Natural killer cell treated with Interleukin-12 subunit alpha and Interleukin-12 subunit beta and Interleukin-15 and Interleukin-18, amount 100 ng/mL, for 72 hours (primary cell): ENCODE results near the gene GLTPD2. TPM values are rescaled to one million over a fixed set of nuclear protein-coding genes. Genes with fewer than 3 reads are reported as not detected.
A peak's percentile ranks its signal among the peaks of the same experiment; 100 is the strongest.

Experiments
- ATAC-seq, 2 donors: fragments of 150-1000 bp; cut with Tn5 transposase in 1 of 2; sonication (Bioruptor Pico), chemical (Tn5 transposase) in 1 of 2; 2 replicates each; pipeline ENCODE4 v1.10.0; 2021
- DNase-seq: peaks from one replicate; pipeline ENCODE4 v3.0.0; 2022; ENCODE audit warnings: low spot score
- H3K27ac Mint-ChIP-seq, 2 donors: 1 replicate in 1 of 2; 2 replicates in 1 of 2; pipeline ENCODE4 v1.8.0; 2022; ENCODE audit warnings: mixed read lengths in 2 of 2, mild to moderate bottlenecking in 1 of 2, moderate library complexity in 1 of 2
- H3K27me3 Mint-ChIP-seq, 2 donors: 1 replicate in 1 of 2; 2 replicates in 1 of 2; pipeline ENCODE4 v1.8.0; 2022; ENCODE audit warnings: mixed read lengths in 2 of 2
- H3K36me3 Mint-ChIP-seq: one replicate; pipeline ENCODE4 v1.8.0; 2022; ENCODE audit warnings: mixed read lengths
- H3K4me1 Mint-ChIP-seq, 2 donors: 1 replicate in 1 of 2; 2 replicates in 1 of 2; pipeline ENCODE4 v1.8.0; 2022; ENCODE audit warnings: low read depth in 2 of 2, mixed read lengths in 2 of 2, mild to moderate bottlenecking in 1 of 2
- H3K4me3 Mint-ChIP-seq: one replicate; pipeline ENCODE4 v1.8.0; 2022; ENCODE audit warnings: mixed read lengths
- H3K9me3 Mint-ChIP-seq: 2 replicates; pipeline ENCODE4 v1.8.0; 2022; ENCODE audit warnings: mixed read lengths
- total RNA-seq, 2 donors: library from RNA; stranded (reverse); gene quantifications; one replicate each; pipeline ENCODE4 v1.2.3, GENCODE V29; 2022

The GLTPD2 gene
- total RNA-seq, 2 donors from 2014 or later, result 0.38 TPM; not detected in 1

DNA sequence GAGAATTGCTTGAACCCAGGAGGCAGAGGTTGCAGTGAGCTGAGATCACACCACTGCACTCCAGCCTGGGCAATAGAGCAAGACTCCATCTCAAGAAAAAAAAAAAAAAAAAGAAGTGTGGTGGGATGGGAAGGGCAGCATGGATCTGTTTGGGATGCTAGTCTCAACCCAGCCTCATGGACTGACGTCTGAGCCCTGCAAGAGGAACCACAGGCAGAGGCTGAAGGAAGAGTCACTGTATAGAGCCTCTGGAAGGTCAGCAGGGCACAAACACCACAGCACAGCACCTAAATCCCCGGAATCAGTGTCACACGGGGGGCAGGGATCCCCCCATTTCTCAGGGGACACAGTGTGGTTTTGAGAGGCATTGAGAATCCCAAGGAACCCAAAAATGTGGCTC is 38.2 kb upstream of the GLTPD2 start:
- Mint-ChIP-seq H3K36me3 (no peaks in the 10 kb centered on the region), H3K27me3 (peaks cover 26 to 27% of the 10 kb centered on the region in 2 donors), H3K9me3 (no peaks in the 10 kb centered on the region), H3K27ac (no peak overlapping the region), H3K4me1 (peaks cover 13 to 16% of the 10 kb centered on the region in 2 donors), H3K4me3 (no peak overlapping the region)
- DNase-seq (no peak), ATAC-seq (no peak)

GRCh38 chr17:4751932-4752331 is 36.8 kb upstream of the GLTPD2 start:
- Mint-ChIP-seq H3K36me3 (no peaks in the 10 kb centered on the region), H3K27me3 (peaks cover 24 to 26% of the 10 kb centered on the region in 2 donors), H3K4me1 (peaks cover 13% of the 10 kb centered on the region in 2 donors), H3K27ac (peak overlapping the region in 1 of 2 donors; percentile 67), H3K9me3 (no peaks in the 10 kb centered on the region), H3K4me3 (no peak overlapping the region)
- DNase-seq (no peak), ATAC-seq (no peak)

- Mint-ChIP-seq H3K36me3 (no peaks in the 10 kb centered on the region), H3K27me3 (peaks cover 22 to 26% of the 10 kb centered on the region in 2 donors), H3K4me1 (peaks cover 4 to 5% of the 10 kb centered on the region in 2 donors), H3K4me3 (no peak overlapping the region), H3K27ac (no peak overlapping the region), H3K9me3 (no peaks in the 10 kb centered on the region)
- ATAC-seq (no peak), DNase-seq (no peak)
Observed at GRCh38 chr17:4753392-4753791, 35.4 kb upstream of the GLTPD2 start.

DNA sequence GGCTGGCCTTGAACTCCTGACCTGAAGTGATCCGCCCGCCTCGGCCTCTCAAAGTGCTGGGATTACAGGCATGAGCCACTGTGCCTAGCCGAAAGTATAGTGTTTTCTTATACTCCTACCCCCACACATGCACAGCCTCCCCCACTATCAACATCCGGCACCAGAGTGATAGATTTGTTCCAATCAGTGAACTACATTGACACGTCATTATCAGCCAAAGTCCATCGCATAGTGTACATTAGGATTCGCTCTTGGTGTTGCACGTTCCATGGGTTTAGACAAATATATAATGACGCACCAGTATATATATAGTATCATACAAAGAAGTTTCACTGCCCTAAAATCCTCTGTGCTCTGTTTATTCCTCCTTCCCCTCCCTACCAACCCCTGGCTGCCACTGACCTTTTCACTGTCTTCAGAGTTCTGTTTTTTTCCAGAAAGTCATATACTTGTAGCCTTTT is 29.0 kb upstream of the GLTPD2 start:
- DNase-seq, result no peak
- no peaks in the 10 kb centered on the region for H3K36me3 Mint-ChIP-seq
- H3K27me3 Mint-ChIP-seq, result peaks cover 13 to 15% of the 10 kb centered on the region in 2 donors
- H3K27ac Mint-ChIP-seq, result no peak overlapping the region
- H3K9me3 Mint-ChIP-seq, result no peaks in the 10 kb centered on the region
- H3K4me3 Mint-ChIP-seq, result no peak overlapping the region
- H3K4me1 Mint-ChIP-seq, result peaks cover 3 to 4% of the 10 kb centered on the region in 2 donors
- no peak for ATAC-seq

- Mint-ChIP-seq H3K27me3 (peaks cover 7 to 8% of the 10 kb centered on the region in 2 donors), H3K36me3 (no peaks in the 10 kb centered on the region), H3K27ac (no peak overlapping the region), H3K4me3 (no peak overlapping the region), H3K9me3 (no peaks in the 10 kb centered on the region), H3K4me1 (peaks cover 3 to 4% of the 10 kb centered on the region in 2 donors)
- ATAC-seq (no peak), DNase-seq (no peak)
Observed at GRCh38 chr17:4764595-4764994, 24.2 kb upstream of the GLTPD2 start.

- DNase-seq, result no peak
- Mint-ChIP-seq H3K4me3 (no peak overlapping the region), H3K9me3 (no peaks in the 10 kb centered on the region), H3K27ac (no peak overlapping the region), H3K27me3 (peaks cover 7 to 10% of the 10 kb centered on the region in 2 donors), H3K4me1 (peaks cover 3 to 4% of the 10 kb centered on the region in 2 donors), H3K36me3 (no peaks in the 10 kb centered on the region)
- peak in 1 of 2 donors; percentile 71 for ATAC-seq
Observed at GRCh38 chr17:4766201-4766600, 22.6 kb upstream of the GLTPD2 start.

GRCh38 chr17:4766723-4767122 is 22.0 kb upstream of the GLTPD2 start:
- Mint-ChIP-seq H3K4me1 (peaks cover 7% of the 10 kb centered on the region in 2 donors), H3K27ac (no peak overlapping the region), H3K27me3 (peaks cover 7 to 10% of the 10 kb centered on the region in 2 donors), H3K9me3 (no peaks in the 10 kb centered on the region), H3K36me3 (no peaks in the 10 kb centered on the region), H3K4me3 (no peak overlapping the region)
- DNase-seq, result no peak
- ATAC-seq, result no peak

GRCh38 chr17:4768298-4768697 is 20.5 kb upstream of the GLTPD2 start:
- ATAC-seq, result no peak
- no peak for DNase-seq
- Mint-ChIP-seq H3K36me3 (no peaks in the 10 kb centered on the region), H3K9me3 (no peaks in the 10 kb centered on the region), H3K4me1 (peaks cover 9 to 10% of the 10 kb centered on the region in 2 donors), H3K27me3 (peaks cover 8 to 9% of the 10 kb centered on the region in 2 donors), H3K4me3 (no peak overlapping the region), H3K27ac (no peak overlapping the region)

- ATAC-seq, result no peak
- Mint-ChIP-seq H3K4me1 (peaks cover 6% of the 10 kb centered on the region in 2 donors), H3K36me3 (no peaks in the 10 kb centered on the region), H3K4me3 (no peak overlapping the region), H3K9me3 (no peaks in the 10 kb centered on the region), H3K27me3 (peaks cover 10 to 11% of the 10 kb centered on the region in 2 donors), H3K27ac (no peak overlapping the region)
- no peak for DNase-seq
Observed at GRCh38 chr17:4769628-4770027, 19.1 kb upstream of the GLTPD2 start.

GRCh38 chr17:4771519-4772234 is 17.1 kb upstream of the GLTPD2 start, which contains the start of gene TM4SF5:
TM4SF5 (plus strand) TSS chr17:4771886; CDS start chr17:4771923, 37 bp downstream.
- H3K27me3 Mint-ChIP-seq, result peaks cover 9 to 10% of the 10 kb centered on the region in 2 donors
- H3K4me1 Mint-ChIP-seq, result peaks cover 6% of the 10 kb centered on the region in 2 donors
- H3K9me3 Mint-ChIP-seq, result no peaks in the 10 kb centered on the region
- no peak for DNase-seq
- H3K36me3 Mint-ChIP-seq, result no peaks in the 10 kb centered on the region
- peak in 1 of 2 donors; percentile 52 for ATAC-seq
- no peak within 1 kb of the TSS for H3K4me3 Mint-ChIP-seq
- H3K27ac Mint-ChIP-seq, result no peak within 1 kb of the TSS

DNA sequence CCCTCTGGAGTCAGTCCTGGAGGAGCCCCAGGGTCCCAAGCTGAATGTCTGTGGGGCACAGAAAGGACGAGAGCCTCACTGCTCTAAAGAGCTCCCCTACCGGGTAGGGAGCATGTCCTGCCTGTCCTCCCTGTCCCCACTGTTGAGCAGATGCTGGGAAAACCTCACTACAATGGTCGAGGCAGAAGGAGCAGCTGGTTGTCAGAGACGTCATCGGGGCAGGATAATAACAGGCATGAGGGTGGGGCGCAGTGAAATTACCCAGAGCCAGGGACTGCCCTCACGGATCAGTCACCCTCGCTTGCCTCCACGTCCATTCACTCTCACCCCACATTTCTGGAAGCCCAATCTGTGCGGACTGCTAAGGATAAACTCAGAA is 16.5 kb upstream of the GLTPD2 start:
- no peak for ATAC-seq
- Mint-ChIP-seq H3K4me1 (peaks cover 6% of the 10 kb centered on the region in 2 donors), H3K27me3 (peaks cover 9 to 10% of the 10 kb centered on the region in 2 donors), H3K4me3 (no peak overlapping the region), H3K36me3 (no peaks in the 10 kb centered on the region), H3K9me3 (no peaks in the 10 kb centered on the region), H3K27ac (no peak overlapping the region)
- DNase-seq, result no peak

DNA sequence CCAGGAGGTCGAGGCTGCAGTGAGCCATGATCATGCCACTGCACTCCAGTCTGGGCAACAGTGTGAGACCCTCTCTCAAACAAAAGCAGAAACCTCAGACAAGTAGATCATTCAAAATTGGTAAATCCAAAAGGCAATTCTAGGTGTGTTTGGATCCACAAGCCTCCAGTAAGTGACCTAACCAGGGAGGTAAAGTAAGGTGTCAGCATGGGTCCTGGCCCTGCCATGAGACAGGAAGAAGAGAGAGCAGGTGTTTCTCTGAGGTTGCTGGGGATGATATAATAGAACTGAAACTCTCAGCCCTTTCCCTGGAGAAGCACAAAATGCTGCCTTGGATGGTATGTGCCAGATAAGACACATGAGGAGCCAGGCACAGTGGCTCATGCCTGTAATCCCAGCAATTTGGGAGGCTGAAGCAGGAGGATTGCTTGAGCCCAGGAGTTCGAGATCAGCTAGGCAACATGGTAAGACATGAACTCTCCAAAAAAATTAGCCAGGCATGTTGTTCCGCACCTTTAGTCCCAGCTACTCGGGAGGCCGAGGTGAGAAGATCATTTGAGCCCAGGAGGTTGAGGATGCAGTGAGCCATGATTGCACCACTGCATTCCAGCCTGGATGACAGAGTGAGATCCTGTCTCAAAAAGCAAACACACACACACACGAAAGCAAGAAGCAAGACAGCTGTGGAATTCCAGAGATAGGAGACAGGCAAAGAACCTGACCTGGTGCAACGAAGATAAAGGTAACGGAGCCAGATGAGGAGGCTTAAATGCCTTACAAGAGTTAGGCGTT is 10.6 kb upstream of the GLTPD2 start:
- Mint-ChIP-seq H3K4me1 (peaks cover 0 to 3% of the 10 kb centered on the region in 2 donors), H3K36me3 (no peaks in the 10 kb centered on the region), H3K27ac (peak overlapping the region in 1 of 2 donors; percentile 40), H3K4me3 (no peak overlapping the region), H3K27me3 (peaks cover 23 to 40% of the 10 kb centered on the region in 2 donors), H3K9me3 (no peaks in the 10 kb centered on the region)
- ATAC-seq (no peak), DNase-seq (no peak)

DNA sequence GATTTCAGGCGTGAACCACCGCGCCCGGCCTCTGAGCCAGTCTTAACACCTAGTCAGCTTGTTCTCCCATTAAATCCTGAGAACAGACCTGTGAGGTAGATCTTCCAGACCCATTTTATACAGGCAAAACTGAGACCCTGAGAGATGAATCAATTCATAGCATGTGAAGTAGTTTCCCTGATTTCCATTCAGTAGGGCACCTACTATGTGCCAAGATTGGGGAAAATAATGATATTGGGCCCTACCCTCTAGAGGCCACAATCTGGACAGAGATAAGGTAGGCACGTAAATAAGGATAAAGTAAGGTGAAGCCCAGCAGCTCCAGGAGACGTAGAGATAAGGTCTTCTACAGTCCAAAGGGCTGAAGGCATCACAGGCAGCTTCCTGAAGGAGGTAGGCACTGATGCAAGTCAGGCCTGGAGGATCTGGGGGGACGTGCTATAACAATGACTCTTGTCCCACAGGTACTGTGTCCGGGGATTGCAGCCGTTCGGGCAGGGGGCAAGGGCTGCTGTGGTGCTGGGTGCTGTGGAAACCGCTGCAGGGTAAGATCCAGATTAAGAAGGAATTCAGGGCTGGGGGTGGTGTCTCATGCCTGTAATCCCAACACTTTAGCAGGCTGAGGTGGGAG is 8.3 kb upstream of the GLTPD2 start:
- no peak overlapping the region for H3K4me3 Mint-ChIP-seq
- no peak overlapping the region for H3K27ac Mint-ChIP-seq
- no peaks in the 10 kb centered on the region for H3K36me3 Mint-ChIP-seq
- H3K4me1 Mint-ChIP-seq, result peaks cover 0 to 7% of the 10 kb centered on the region in 2 donors
- DNase-seq (no peak), ATAC-seq (no peak)
- no peaks in the 10 kb centered on the region for H3K9me3 Mint-ChIP-seq
- H3K27me3 Mint-ChIP-seq, result peaks cover 24 to 40% of the 10 kb centered on the region in 2 donors
